H54 (cell line): Measurements from ENCODE around the gene NEDD4L.
"Not testable (repeated sequence)": the region's sequence is repeated elsewhere in the genome, so short reads cannot be mapped to it uniquely, and the experiment has no call there.

ENCODE experiments used
- DNase-seq: peaks from one replicate; pipeline ENCODE4 v3.0.0; 2011; ENCODE audit warnings: low spot score, mixed read lengths; ENCODE audit not compliant: insufficient read length
- FAIRE-seq: peaks from 3 replicates; lab custom pipeline; 2011; peaks lifted over from hg19 to GRCh38; lab: Jason Lieb, UNC
- POLR2A ChIP-seq: IDR thresholded peaks from 2 replicates; pipeline ENCODE4 v1.6.1; 2011; ENCODE audit warnings: low read depth, mild to moderate bottlenecking, low read length

Gene NEDD4L

GRCh38 chr18:58253871-58254270, 209.8 kb downstream of the NEDD4L start:
- FAIRE-seq (no peak), DNase-seq (no peak)
- no peak for TF ChIP-seq POLR2A

- DNase-seq = peak; percentile 52
- TF ChIP-seq POLR2A = no peak
- peak; percentile 81 for FAIRE-seq
Measured at GRCh38 chr18:58254873-58255511, 211.0 kb downstream of the NEDD4L start.

GRCh38 chr18:58255701-58256311, 211.8 kb downstream of the NEDD4L start:
- no peak for TF ChIP-seq POLR2A
- DNase-seq = no peak
- FAIRE-seq = no peak

- DNase-seq = no peak
- no peak for FAIRE-seq
- TF ChIP-seq POLR2A = no peak
Measured at GRCh38 chr18:58256316-58257080, 212.5 kb downstream of the NEDD4L start.

GRCh38 chr18:58257461-58257860, 213.4 kb downstream of the NEDD4L start:
- FAIRE-seq (no peak), DNase-seq (no peak)
- no peak for TF ChIP-seq POLR2A

- FAIRE-seq (no peak), DNase-seq (no peak)
- no peak for TF ChIP-seq POLR2A
Measured at GRCh38 chr18:58258692-58259342, 214.8 kb downstream of the NEDD4L start.

- DNase-seq (no peak), FAIRE-seq (peak; percentile 75)
Measured at GRCh38 chr18:58263055-58263957, 219.3 kb downstream of the NEDD4L start.

GRCh38 chr18:58264075-58264474, 220.0 kb downstream of the NEDD4L start:
- TF ChIP-seq POLR2A = no peak
- FAIRE-seq = no peak

More at GRCh38 chr18:58263055-58263957, 219.3 kb downstream of the NEDD4L start:
- no peak for TF ChIP-seq POLR2A

GRCh38 chr18:58264840-58265239, 220.8 kb downstream of the NEDD4L start:
- DNase-seq = no peak
- FAIRE-seq = no peak
- TF ChIP-seq POLR2A = no peak

More at GRCh38 chr18:58264075-58264474, 220.0 kb downstream of the NEDD4L start:
- DNase-seq = no peak

- FAIRE-seq = not testable (repeated sequence)
Measured at GRCh38 chr18:58265489-58265888, 221.5 kb downstream of the NEDD4L start.

GRCh38 chr18:58266291-58266690, 222.3 kb downstream of the NEDD4L start:
- DNase-seq (no peak), FAIRE-seq (no peak)
- no peak for TF ChIP-seq POLR2A

More at GRCh38 chr18:58265489-58265888, 221.5 kb downstream of the NEDD4L start:
- not testable (repeated sequence) for DNase-seq

- no peak for TF ChIP-seq POLR2A
- FAIRE-seq (no peak), DNase-seq (no peak)
Measured at GRCh38 chr18:58267493-58267892, 223.5 kb downstream of the NEDD4L start.

- TF ChIP-seq POLR2A = no peak
- peak; percentile 32 for DNase-seq
- peak; percentile 92 for FAIRE-seq
Measured at GRCh38 chr18:58268849-58269248, 224.8 kb downstream of the NEDD4L start.
